COLO668 (cell line): ENCODE results near the gene CLDND2.
A peak's percentile ranks its signal among the peaks of the same experiment; 100 is the strongest.

ENCODE experiments used
- DNase-seq: peaks from one replicate; lab custom pipeline; 2025; ENCODE audit not compliant: unreplicated experiment; lab: John Stamatoyannopoulos, UW

The CLDND2 gene

GRCh38 chr19:51356159-51356801 lies 12.5 kb downstream of the CLDND2 start:
- DNase-seq, result no peak

- DNase-seq, result no peak
Observed at GRCh38 chr19:51354742-51355148, 14.1 kb downstream of the CLDND2 start.

DNA sequence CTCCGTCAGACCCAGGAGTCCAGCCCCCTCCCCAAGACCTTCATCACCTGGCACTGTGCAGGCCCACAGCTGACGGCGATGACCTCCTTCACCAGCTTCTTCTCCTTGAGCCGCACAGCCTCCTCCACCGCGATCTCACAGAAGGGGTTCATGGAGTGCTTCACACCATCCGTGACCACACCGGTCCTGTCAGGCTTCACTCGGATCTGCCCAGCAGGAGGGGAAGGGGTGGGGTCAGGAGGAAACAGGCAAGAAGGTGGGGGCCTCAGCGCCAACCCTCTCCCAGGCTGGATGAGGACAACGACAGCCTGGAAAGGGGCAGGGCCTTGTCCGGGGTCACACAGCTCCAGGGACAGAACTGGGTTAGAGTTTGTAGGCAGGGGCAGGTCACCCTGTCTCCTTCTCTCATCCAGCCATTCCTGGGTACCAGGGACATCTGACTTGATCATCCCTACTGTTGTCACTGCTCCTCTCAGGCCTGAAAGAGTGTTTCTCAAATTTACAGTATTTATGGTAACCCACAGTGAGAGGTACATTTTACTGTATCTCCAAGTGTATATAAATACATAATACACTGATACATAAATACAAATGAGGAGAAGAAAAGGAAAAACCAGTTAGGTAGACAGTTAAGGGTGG lies 14.6 kb downstream of the CLDND2 start:
- DNase-seq, result no peak

GRCh38 chr19:51352783-51353360 lies 15.9 kb downstream of the CLDND2 start:
- no peak for DNase-seq

DNA sequence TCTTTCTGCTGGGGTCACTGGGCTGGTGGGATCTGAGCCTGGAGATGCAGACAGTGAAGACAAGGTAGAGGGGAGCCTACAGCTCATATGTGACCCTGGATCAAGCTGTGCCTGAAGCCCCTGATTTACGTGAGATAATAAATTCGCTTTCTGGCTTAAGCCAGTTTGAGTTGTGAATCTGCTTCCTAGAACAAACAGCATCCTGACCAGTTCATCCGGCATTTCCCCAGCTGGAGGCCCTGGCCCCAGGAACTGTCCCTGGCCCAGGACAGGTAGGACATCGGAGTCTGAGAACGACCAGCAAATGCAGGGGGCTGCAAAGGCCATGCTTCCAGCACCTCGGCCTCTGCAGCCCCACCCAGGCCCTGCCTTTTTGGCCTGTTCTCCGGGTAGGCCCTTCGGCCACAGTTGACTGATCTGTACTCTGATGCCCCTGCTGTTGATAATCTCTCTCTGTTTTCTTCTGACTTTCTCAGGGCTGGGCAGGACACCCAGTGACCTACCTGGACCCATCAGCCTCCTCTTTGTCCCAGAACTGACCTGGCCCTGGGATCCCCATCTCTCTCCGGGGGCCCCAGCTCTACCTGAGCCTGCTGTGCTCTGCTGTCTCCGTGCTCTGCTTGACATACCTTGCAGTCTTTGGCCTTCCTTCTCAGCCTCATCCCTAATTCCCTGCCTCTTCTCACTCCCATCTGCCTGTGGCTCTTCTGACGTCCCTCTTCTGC lies 17.4 kb downstream of the CLDND2 start:
- no peak for DNase-seq

DNA sequence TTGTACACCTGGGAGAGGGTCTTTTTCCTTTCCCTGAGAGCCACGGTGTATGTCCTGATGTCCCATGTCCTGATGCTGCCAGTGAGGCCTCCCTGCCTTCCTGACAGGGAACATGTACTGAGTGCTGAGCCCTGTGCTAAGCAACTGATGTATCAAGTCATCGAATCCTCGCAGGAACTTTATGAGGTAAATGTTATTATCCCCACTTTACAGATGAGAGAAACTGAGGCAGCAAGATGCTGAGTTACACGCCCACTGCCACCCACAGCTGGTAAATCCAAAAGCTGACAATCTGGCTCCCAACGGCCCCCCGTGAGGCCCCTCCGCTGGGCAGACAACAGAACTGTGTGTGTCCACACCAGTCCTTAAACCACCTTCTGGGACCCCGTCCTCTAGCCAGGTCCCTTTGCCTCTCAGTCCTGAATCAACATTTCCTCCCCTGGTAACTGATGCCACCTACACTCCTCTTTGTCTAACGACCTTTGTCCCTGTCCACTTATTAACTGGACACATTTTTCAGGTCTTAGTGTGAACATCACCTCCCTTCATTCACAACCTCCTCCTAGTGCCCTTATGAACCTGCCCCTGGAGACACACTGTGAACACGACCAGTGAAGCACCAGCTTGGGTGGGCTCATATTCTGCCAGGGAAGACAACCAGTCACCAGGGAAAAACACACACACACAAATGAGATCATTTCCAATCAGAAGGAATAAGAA lies 21.4 kb downstream of the CLDND2 start:
- DNase-seq, result no peak

- no peak for DNase-seq
Observed at GRCh38 chr19:51346742-51347141, 22.1 kb downstream of the CLDND2 start.

DNA sequence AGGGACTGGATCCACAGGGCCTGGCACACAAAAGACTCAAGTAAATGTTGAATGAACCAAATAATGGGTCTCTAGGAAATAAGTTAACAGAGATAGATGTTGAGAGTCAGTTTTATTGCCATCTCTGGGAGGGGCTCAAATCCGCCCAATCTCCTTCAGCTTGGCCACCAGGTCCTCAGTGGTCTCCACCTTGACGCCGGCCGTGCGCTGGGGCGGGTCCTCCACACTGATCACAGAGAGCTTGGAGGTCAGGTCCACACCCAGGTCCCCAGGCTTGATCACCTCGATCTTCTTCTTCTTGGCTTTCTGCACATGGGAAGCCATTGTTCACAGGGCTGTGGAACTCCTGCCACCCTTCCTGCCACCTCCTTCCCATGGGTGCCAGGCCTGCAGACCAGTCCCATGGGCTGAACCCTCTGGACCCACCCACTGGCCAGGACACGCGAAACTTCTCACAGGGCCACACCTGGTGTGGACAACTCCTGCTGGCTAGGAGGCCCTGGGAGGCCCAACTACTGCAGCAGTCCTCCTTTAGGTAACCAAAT lies 23.7 kb downstream of the CLDND2 start:
- DNase-seq, result no peak

DNA sequence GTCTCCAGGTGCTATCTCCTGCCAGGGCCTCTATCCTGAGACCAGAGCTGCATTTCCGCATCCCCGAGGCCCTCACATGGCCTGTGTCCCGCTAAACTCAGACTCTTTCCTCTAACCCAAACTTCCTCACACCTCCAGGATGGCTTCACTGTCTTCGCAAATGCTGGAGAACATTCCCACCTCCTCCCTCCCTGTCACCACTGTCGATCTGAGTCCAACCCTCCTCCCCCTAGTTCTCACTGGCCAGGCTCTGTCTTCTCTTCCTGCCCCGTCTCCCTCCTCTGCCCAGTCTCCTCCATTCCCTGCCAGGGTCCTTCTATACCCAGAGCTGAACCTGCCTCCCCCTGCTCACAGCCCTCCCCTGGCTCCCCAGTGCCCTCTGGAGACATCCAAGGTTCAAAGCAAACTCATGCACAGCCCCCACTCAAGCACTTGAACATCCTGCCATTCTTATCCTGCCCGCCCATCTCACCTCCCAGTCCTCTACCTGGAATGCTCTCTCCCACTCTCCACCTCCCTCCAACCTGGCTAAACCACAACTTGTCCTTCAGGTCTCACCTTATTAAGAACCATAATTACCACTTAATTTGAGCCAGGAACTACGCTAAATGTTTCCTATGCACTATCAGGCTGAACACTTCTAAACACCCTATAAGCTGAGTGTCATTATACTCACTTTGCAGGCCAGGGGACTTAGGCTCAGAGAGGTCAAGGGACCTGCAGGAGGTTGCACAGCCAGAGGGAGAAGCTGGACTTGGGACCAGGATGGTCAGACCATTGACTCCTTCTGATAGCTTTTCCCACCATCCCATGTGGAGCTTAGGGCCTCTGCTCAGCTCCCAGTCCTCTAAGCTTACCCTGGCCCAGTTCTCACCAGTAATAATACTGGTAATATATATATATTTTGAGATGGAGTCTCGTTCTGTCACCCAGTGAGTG lies 25.9 kb downstream of the CLDND2 start:
- no peak for DNase-seq

GRCh38 chr19:51341976-51342580 lies 26.7 kb downstream of the CLDND2 start, which contains the start of gene VSIG10L:
Gene VSIG10L (minus strand): TSS chr19:51342139. CDS start chr19:51342124, 15 bp downstream.
- DNase-seq, result no peak

- DNase-seq, result no peak
Observed at GRCh38 chr19:51341066-51341465, 27.7 kb downstream of the CLDND2 start.

- peak; percentile 58 for DNase-seq
Observed at GRCh38 chr19:51339687-51340656, 28.8 kb downstream of the CLDND2 start.

DNA sequence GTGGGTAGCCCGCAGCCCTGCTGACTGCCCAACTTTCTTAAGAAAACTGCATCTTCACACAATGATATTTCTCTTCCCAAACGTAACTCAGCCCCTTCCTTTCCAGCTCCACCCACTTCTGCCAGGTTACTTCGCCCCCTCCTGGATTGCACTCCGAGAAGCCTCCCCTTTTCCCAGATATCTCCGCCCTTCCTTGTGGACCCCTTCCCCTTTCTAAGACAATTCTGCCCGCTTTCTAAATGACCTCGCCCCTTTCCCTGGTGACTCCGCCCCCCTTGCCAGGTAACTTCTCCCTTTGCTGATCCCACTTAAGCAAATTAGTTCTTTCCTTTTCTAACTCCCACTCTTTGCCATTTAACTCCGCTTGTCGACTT lies 29.5 kb downstream of the CLDND2 start:
- DNase-seq, result no peak

DNA sequence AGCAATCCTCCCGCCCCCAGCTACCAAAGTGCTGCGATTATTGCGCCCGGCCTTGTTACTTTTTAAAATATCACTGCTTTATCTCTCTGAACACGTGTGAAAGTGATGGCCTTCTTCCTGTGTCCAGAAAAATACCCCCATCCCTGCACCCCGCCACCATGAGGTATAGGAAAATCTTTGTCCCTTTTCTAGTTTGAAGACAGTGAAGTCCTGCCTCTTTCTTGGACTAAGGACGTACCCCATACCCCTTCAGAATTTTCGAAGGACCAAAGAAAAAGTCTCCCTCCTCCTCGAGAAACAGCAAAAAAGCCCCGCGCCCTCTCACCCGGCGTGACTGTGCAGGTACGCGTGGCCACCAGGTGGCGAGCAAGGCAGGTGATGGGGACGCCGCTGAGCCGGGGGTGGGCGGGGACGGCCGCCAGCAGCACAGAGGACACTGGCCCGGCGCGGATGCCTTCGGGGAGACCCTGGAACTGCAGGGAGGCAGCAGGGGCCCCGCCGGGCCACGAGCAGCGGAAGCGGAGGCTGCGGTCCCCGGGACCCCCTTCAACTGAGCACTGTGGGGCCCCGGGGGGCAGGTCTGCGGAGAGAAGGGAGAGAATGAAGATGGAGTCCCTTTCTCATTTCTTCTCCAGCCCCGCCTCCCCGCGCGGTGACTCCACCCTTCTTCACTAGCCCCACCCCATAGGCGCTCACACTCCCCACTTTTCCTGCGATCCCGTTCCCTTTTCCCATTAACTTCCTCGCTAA lies 30.1 kb downstream of the CLDND2 start:
- DNase-seq, result peak; percentile 78

DNA sequence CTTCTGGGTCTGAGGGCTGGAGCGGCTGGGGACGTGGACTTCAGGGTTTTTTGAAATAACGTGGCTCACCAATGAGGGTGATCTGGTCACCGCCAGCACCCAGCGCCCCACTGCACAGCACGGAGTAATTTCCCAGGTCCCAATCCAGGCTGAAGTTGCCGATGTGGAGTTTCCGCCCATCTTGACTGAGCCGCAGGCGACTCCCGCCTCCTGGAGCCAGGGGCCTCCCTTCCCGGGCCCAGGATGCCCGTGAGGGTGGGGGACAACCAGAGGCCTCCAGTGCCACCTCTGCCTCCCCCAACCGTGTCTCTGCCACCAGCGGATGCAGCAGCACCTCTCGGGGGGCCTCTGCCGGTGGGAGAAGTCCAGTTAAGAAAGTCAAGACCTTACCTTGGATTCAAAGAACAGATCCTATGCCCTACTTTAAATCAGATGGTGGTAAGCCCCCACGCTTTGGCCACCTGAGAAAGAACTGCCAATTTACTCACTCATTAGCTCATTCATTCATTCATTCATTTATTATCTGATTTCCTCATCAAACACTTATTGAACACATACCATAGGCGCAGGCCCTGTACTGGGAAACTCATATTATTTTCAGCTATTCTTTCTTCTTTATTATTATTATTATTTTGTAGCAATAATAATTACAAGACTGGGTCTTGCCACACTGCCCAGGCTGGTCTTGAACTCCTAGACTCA lies 30.8 kb downstream of the CLDND2 start:
- no peak for DNase-seq

DNA sequence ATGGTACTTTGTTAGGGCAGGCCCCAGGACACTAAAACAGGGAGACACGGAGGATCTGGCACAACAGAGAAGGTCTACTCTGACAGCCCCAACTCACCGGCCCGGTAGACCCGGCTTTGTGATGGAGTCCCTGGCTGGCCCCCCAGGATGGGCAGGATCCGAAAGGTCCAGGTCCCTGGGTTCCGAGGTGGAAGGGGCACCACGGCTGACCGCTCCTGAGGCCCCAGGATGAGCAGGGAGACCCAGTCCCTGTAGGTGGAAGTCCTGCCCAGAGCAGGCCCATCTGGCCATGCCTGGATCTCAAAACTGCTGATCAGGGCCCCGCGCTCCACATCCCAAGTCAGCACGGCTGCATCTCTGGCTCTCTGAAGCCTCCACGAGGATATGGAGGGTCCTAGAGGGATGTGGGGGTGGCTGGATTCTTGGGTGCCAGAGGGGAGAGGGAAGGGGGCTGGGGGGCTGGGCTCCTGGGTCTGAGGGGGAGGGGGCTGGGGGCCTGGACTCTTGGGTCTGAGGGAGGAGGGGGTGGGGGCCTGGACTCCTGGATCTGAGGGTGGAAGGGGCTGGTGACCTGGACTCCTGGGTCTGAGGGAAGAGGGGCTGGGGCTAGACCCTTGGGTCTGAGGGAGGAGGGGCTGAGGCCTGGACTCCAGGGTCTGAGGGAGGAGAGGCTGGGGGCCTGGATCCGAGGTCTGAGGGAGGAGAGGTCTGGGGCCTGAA lies 31.5 kb downstream of the CLDND2 start:
- DNase-seq, result no peak
